ENCODE data around the gene LCT. TPM values are rescaled to one million over a fixed set of nuclear protein-coding genes. Genes with fewer than 3 reads are reported as not detected.
A peak's percentile ranks its signal among the peaks of the same experiment; 100 is the strongest.

LCT gene
- polyA plus RNA-seq, 3 donors: not detected

- H4K20me1 ChIP-seq (ENCODE audit: insufficient read depth, low read length): no peaks in the 10 kb centered on the region
- H3K4me1 ChIP-seq (ENCODE audit: control insufficient read depth in 1 of 2, insufficient read depth in 2 of 2, low read length in 2 of 2): peaks cover 8 to 12% of the 10 kb centered on the region in 2 donors
- Mint-ChIP-seq H3K4me3 (no peak overlapping the region), H3K36me3 (peaks cover 2 to 5% of the 10 kb centered on the region in 2 donors), H3K4me1 (peaks cover 15% of the 10 kb centered on the region), H3K27me3 (ENCODE audit: low read depth in 3 of 3) (peaks cover 3 to 9% (median 7%) of the 10 kb centered on the region in 3 donors), H3K27ac (peak overlapping the region in 1 of 7 donors; percentile 42), H3K9me3 (no peaks in the 10 kb centered on the region)
- no peak for TF ChIP-seq CTCF (IDR thresholded peaks at IDR 0.05)
- no peak overlapping the region for H2AFZ ChIP-seq (ENCODE audit: insufficient read depth, low read depth, low read length, poor library complexity, severe bottlenecking)
- intact Hi-C loops (cut with micrococcal nuclease): no loop called here
- no peak overlapping the region for H3K4me3 ChIP-seq (replicated peaks in 1 of 3; ENCODE audit: low read depth in 2 of 3, low read length in 3 of 3)
- no peak overlapping the region for H3K27ac ChIP-seq (ENCODE audit: low read depth in 1 of 2, low read length in 2 of 2)
- no peaks in the 10 kb centered on the region for H3K79me2 ChIP-seq (ENCODE audit: insufficient read depth, low read length)
- WGBS (ENCODE audit: insufficient coverage): 100% methylated on average over 1 of the region's 2 CpGs
- H3K36me3 ChIP-seq (replicated peaks in 1 of 2; ENCODE audit: control insufficient read depth in 1 of 2, insufficient read depth in 2 of 2, low read length in 2 of 2): peaks cover 0 to 11% of the 10 kb centered on the region in 2 donors
- H3K4me2 ChIP-seq (replicated peaks; ENCODE audit: extremely low read depth, low read length, poor library complexity, severe bottlenecking): no peak overlapping the region
- no peaks in the 10 kb centered on the region for H3K27me3 ChIP-seq (ENCODE audit: control insufficient read depth in 2 of 2, insufficient read depth in 2 of 2, low read length in 2 of 2)
- H3K9me3 ChIP-seq (replicated peaks in 1 of 2; ENCODE audit: control insufficient read depth in 1 of 2, insufficient read depth in 1 of 2, low read length in 2 of 2): no peaks in the 10 kb centered on the region
- no peak overlapping the region for H3K9ac ChIP-seq (ENCODE audit: insufficient read depth, low read length, poor library complexity, severe bottlenecking)
- no peak for DNase-seq
Measured at GRCh38 chr2:135791418-135792190, 45.4 kb downstream of the LCT start.

GRCh38 chr2:135790423-135790822 is 46.6 kb downstream of the LCT start:
- H3K36me3 Mint-ChIP-seq: peaks cover 12 to 14% of the 10 kb centered on the region in 2 donors
- no peaks in the 10 kb centered on the region for H4K20me1 ChIP-seq (ENCODE audit: insufficient read depth, low read length)
- H3K27me3 Mint-ChIP-seq (ENCODE audit: low read depth in 3 of 3): peaks cover 3 to 9% (median 5%) of the 10 kb centered on the region in 3 donors
- H3K36me3 ChIP-seq (replicated peaks in 1 of 2; ENCODE audit: control insufficient read depth in 1 of 2, insufficient read depth in 2 of 2, low read length in 2 of 2): peaks cover 4 to 22% of the 10 kb centered on the region in 2 donors
- 96% methylated on average over 6 of the region's 10 CpGs for WGBS (ENCODE audit: insufficient coverage)
- H3K9ac ChIP-seq (ENCODE audit: insufficient read depth, low read length, poor library complexity, severe bottlenecking): no peak overlapping the region
- no peaks in the 10 kb centered on the region for H3K79me2 ChIP-seq (ENCODE audit: insufficient read depth, low read length)
- no peak overlapping the region for H2AFZ ChIP-seq (ENCODE audit: insufficient read depth, low read depth, low read length, poor library complexity, severe bottlenecking)
- no peak overlapping the region for H3K4me3 ChIP-seq (replicated peaks in 1 of 3; ENCODE audit: low read depth in 2 of 3, low read length in 3 of 3)
- peaks cover 8 to 12% of the 10 kb centered on the region in 2 donors for H3K4me1 ChIP-seq (ENCODE audit: control insufficient read depth in 1 of 2, insufficient read depth in 2 of 2, low read length in 2 of 2)
- peaks cover 0 to 3% (median 0%) of the 10 kb centered on the region in 7 donors for H3K9me3 Mint-ChIP-seq
- no peak overlapping the region for H3K27ac ChIP-seq (ENCODE audit: low read depth in 1 of 2, low read length in 2 of 2)
- H3K9me3 ChIP-seq (replicated peaks in 1 of 2; ENCODE audit: control insufficient read depth in 1 of 2, insufficient read depth in 1 of 2, low read length in 2 of 2): no peaks in the 10 kb centered on the region
- peaks cover 11% of the 10 kb centered on the region for H3K4me1 Mint-ChIP-seq
- no peaks in the 10 kb centered on the region for H3K27me3 ChIP-seq (ENCODE audit: control insufficient read depth in 2 of 2, insufficient read depth in 2 of 2, low read length in 2 of 2)
- H3K27ac Mint-ChIP-seq: peak overlapping the region in 1 of 7 donors; percentile 38
- H3K4me3 Mint-ChIP-seq: no peak overlapping the region
- H3K4me2 ChIP-seq (replicated peaks; ENCODE audit: extremely low read depth, low read length, poor library complexity, severe bottlenecking): no peak overlapping the region
- intact Hi-C loops (cut with micrococcal nuclease): no loop called here
- no peak for TF ChIP-seq CTCF (IDR thresholded peaks at IDR 0.05)
- no peak for DNase-seq

Data from CD14-positive monocyte (primary cell).